ENCODE results near the gene GMEB2.

DNA sequence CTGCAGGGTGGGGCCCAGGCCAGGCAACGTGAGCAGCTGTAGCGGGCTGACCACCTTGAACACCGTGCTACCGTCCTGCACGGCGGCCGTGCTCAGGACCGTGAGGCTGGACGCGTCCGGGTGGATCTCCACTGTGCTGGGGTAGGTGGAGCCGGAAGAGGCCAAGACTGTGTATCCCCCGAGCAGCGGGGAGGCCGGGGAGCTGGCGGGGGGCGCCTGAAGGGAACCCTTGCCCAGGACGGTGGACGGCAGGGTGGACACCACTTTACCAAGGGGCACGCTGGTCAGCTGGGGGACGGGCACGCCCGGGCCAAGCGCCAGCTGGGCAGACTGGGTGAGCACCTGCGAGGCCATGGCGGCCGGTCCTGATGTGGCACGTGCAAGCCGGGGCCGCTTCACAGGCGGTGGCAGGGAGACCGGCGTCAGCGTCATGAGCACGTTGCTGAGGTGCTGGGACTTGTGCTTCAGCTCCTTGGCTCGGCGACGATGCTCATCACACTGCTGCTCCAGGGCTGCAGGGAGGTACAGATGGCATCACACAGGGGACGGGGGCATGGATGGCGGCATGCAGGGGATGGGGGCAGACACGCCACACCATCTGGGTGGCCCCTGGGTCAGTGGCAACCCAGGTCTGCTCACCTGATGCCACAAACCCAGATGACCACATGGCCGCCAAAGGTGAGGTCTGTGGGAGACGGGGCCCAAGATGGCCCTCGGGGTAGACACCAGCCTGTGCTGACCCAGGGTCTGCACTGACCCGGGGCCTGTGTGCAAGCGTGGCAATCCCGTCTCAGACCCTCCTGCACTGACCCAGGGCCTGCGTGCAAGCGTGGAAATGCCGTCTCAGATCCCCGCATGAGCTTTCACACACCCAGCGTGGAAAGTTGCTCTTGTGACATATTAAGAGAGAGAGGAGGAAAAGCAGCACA is 36.4 kb downstream of the GMEB2 start:
- TF ChIP-seq POLR2A (IDR thresholded peaks at IDR 0.05) (no peak), EP300 (IDR thresholded peaks at IDR 0.05) (no peak)
- TF ChIP-seq, protein P1, sequence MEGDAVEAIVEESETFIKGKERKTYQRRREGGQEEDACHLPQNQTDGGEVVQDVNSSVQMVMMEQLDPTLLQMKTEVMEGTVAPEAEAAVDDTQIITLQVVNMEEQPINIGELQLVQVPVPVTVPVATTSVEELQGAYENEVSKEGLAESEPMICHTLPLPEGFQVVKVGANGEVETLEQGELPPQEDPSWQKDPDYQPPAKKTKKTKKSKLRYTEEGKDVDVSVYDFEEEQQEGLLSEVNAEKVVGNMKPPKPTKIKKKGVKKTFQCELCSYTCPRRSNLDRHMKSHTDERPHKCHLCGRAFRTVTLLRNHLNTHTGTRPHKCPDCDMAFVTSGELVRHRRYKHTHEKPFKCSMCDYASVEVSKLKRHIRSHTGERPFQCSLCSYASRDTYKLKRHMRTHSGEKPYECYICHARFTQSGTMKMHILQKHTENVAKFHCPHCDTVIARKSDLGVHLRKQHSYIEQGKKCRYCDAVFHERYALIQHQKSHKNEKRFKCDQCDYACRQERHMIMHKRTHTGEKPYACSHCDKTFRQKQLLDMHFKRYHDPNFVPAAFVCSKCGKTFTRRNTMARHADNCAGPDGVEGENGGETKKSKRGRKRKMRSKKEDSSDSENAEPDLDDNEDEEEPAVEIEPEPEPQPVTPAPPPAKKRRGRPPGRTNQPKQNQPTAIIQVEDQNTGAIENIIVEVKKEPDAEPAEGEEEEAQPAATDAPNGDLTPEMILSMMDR (IDR thresholded peaks at IDR 0.05), result no peak
